Karpas-422 (cell line): ENCODE results near the gene SRGAP1. TPM values are rescaled to one million over a fixed set of nuclear protein-coding genes. Genes with fewer than 3 reads are reported as not detected.

ENCODE experiments used
- DNase-seq: peaks from one replicate; pipeline ENCODE4 v3.0.0-alpha.2; 2015
- H2AFZ ChIP-seq: fragments of 200-600 bp; sonication (generic); 2 replicates; pipeline ENCODE4 v1.6.1; 2014; ENCODE audit warnings: antibody characterized with exemption, low read length, mixed read lengths
- H3K27ac ChIP-seq: fragments of 200-600 bp; sonication (generic); 2 replicates; pipeline ENCODE4 v1.5.1; 2014; ENCODE audit warnings: mild to moderate bottlenecking, low read length, moderate library complexity
- H3K27me3 ChIP-seq: fragments of 200-600 bp; sonication (generic); 2 replicates; pipeline ENCODE4 v1.6.1; 2014; ENCODE audit warnings: low read length, mixed read lengths
- H3K36me3 ChIP-seq: fragments of 200-600 bp; sonication (generic); 2 replicates; pipeline ENCODE4 v1.6.1; 2014; ENCODE audit warnings: low read length, mixed read lengths; ENCODE audit not compliant: insufficient read depth
- H3K4me1 ChIP-seq: fragments of 200-600 bp; sonication (generic); 2 replicates; pipeline ENCODE4 v1.6.1; 2014; ENCODE audit warnings: mild to moderate bottlenecking, low read length, mixed read lengths
- H3K4me2 ChIP-seq: fragments of 200-600 bp; sonication (generic); 2 replicates; pipeline ENCODE4 v1.6.1; 2014; ENCODE audit warnings: low read length, low read depth, mild to moderate bottlenecking; ENCODE audit not compliant: poor library complexity, severe bottlenecking
- H3K4me3 ChIP-seq: fragments of 200-600 bp; sonication (generic); 2 replicates; pipeline ENCODE4 v1.5.1; 2014; ENCODE audit warnings: mild to moderate bottlenecking, antibody characterized with exemption, low read length, mixed read lengths
- H3K79me2 ChIP-seq: fragments of 200-600 bp; sonication (generic); 2 replicates; pipeline ENCODE4 v1.6.1; 2014; ENCODE audit warnings: mild to moderate bottlenecking, low read length, mixed read lengths
- H3K9ac ChIP-seq: fragments of 200-600 bp; sonication (generic); 2 replicates; pipeline ENCODE4 v1.6.0; 2014; ENCODE audit warnings: low read length
- H3K9me2 ChIP-seq: fragments of 200-600 bp; sonication (generic), shearing (Covaris generic); replicated peaks from 2 replicates; pipeline ENCODE4 v1.6.0; 2014; ENCODE audit warnings: mild to moderate bottlenecking, low read length, moderate library complexity; ENCODE audit not compliant: insufficient read depth
- H3K9me3 ChIP-seq: fragments of 300-700, 200-600 bp; sonication (generic); 2 replicates; pipeline ENCODE4 v1.6.1; 2014; ENCODE audit warnings: low read length, mixed read lengths
- H4K20me1 ChIP-seq: fragments of 200-600 bp; sonication (generic); 2 replicates; pipeline ENCODE4 v1.6.1; 2014; ENCODE audit warnings: mild to moderate bottlenecking, antibody characterized with exemption, low read length, low read depth; ENCODE audit not compliant: insufficient read depth
- total RNA-seq: library from RNA; depleted of rRNA; stranded (reverse); fragments of >200 nt; shearing (Covaris generic); gene quantifications from 2 replicates; pipeline ENCODE4 v1.2.3, GENCODE V29; 2014; ENCODE audit warnings: low replicate concordance

The SRGAP1 gene
- total RNA-seq, 1 experiment from 2014 or later, result not detected

DNA sequence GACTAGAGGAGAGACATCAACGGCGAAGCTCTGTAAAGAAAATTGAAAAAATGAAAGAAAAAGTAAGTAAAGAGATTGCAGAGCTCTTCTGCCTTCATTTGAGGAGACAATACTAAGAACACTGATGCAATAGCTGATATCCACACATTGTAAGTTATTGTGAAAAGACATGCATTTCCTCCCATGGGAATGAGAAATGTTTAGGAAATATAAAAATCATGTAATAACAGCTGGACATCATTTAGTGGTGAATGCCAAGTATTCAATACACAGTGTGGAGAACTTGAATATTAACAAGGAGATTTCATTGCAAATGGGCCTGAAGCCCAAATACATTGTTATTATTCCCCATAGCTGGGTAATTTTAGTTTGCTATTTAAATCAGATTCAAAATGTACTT, 198.4 kb downstream of the SRGAP1 start:
- Histone ChIP-seq H3K36me3 (no peaks in the 10 kb centered on the region), H3K79me2 (no peaks in the 10 kb centered on the region), H3K9ac (no peak overlapping the region), H3K4me1 (no peaks in the 10 kb centered on the region), H3K4me2 (no peak overlapping the region), H3K27me3 (no peaks in the 10 kb centered on the region), H3K9me3 (no peaks in the 10 kb centered on the region), H4K20me1 (no peaks in the 10 kb centered on the region), H3K4me3 (no peak overlapping the region), H2AFZ (no peak overlapping the region), H3K27ac (no peak overlapping the region), H3K9me2 (no peaks in the 10 kb centered on the region)
- no peak for DNase-seq

DNA sequence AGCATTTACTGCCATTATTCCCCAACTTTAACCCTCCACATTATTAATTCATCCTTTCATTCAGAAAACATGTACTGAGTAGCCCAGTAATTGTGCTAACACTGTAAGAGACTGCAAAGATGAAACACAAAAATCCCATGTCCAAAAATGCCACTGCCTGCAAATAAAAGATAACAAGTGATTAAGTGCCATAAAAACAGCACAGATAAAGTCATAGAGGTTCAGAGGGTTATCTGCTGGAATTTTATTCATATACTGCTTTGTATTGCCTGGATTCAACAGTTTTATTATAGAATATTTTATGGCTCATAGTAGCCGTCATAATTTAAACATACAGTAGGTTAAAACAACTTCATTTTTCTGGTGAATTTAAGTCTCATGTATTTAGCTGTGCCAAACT, 199.7 kb downstream of the SRGAP1 start:
- H3K9me3 ChIP-seq, result no peaks in the 10 kb centered on the region
- no peaks in the 10 kb centered on the region for H3K27me3 ChIP-seq
- no peaks in the 10 kb centered on the region for H3K9me2 ChIP-seq
- no peak overlapping the region for H3K4me3 ChIP-seq
- H3K27ac ChIP-seq, result no peak overlapping the region
- H3K4me2 ChIP-seq, result no peak overlapping the region
- no peaks in the 10 kb centered on the region for H3K79me2 ChIP-seq
- no peaks in the 10 kb centered on the region for H3K4me1 ChIP-seq
- H2AFZ ChIP-seq, result no peak overlapping the region
- DNase-seq, result no peak
- no peak overlapping the region for H3K9ac ChIP-seq
- no peaks in the 10 kb centered on the region for H3K36me3 ChIP-seq
- H4K20me1 ChIP-seq, result no peaks in the 10 kb centered on the region

DNA sequence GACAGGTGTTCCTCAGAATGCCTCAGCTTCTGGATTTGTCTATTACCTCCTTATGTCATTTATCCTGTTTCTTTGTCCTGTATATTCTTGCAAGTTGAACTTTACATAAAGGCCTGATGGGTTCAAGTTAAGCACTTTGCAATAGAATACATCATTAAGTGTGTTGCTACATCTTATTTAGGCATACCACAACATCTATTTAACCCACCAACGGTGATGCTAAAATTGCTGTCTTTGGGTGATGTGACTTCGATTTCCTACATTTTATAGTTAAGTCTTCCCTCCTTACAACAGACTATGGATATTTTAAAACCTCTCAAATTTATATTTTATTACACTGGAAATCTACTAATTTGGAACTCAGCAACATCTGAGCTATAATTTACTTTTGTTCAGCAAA, 206.6 kb downstream of the SRGAP1 start:
- Histone ChIP-seq H3K79me2 (no peaks in the 10 kb centered on the region), H4K20me1 (no peaks in the 10 kb centered on the region), H3K4me1 (no peaks in the 10 kb centered on the region), H3K27me3 (no peaks in the 10 kb centered on the region), H3K36me3 (no peaks in the 10 kb centered on the region), H3K4me3 (no peak overlapping the region), H3K4me2 (no peak overlapping the region), H3K9me3 (no peaks in the 10 kb centered on the region), H3K27ac (no peak overlapping the region), H3K9me2 (no peaks in the 10 kb centered on the region), H3K9ac (no peak overlapping the region), H2AFZ (no peak overlapping the region)
- DNase-seq, result no peak

DNA sequence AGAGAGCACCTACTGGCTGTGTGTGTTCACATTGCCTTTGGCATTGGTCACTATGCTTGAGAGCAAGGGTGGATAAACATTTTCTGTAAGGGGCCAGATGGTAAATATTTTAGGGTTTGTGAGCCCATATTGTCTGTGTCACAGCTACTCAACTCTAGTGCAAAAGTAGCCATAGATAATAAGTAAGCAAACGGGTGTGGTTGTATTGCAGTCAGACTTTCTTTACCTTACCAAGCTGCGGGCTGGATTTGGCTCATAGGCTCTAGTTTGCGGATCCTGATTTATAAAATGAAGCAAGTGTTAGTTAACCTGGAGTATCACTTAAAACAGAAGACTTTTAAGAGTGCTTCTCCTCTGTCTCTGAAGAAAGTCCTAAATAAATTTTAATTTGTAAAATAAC, 208.6 kb downstream of the SRGAP1 start:
- Histone ChIP-seq H4K20me1 (no peaks in the 10 kb centered on the region), H3K36me3 (no peaks in the 10 kb centered on the region), H3K4me1 (no peaks in the 10 kb centered on the region), H3K9me3 (no peaks in the 10 kb centered on the region), H3K9ac (no peak overlapping the region), H3K79me2 (no peaks in the 10 kb centered on the region), H2AFZ (no peak overlapping the region), H3K4me3 (no peak overlapping the region), H3K27me3 (no peaks in the 10 kb centered on the region), H3K27ac (no peak overlapping the region), H3K9me2 (no peaks in the 10 kb centered on the region), H3K4me2 (no peak overlapping the region)
- no peak for DNase-seq

DNA sequence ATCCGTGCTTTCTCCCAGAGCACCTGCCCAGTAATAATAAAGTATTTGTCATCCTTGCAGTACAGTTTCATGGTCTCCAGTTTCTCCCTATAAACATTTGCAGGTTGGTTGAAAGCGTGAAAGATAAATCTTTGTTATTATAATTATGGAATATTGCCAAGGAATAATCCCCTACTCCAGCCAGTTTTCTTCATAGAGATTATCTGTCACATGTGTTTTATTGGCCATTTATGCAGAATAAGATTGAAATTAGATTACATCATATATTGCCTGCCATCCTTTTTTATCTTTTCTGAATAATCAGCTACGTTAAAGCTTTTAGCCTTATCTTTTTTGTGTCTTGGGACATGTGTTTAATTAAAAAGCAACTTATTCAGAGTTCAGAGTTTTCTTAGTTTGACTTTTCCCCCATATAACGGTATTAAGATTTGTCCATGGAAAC, 209.6 kb downstream of the SRGAP1 start:
- Histone ChIP-seq H4K20me1 (no peaks in the 10 kb centered on the region), H3K9me2 (no peaks in the 10 kb centered on the region), H3K9ac (no peak overlapping the region), H3K27me3 (no peaks in the 10 kb centered on the region), H3K36me3 (no peaks in the 10 kb centered on the region), H3K9me3 (no peaks in the 10 kb centered on the region), H3K79me2 (no peaks in the 10 kb centered on the region), H3K4me1 (no peaks in the 10 kb centered on the region), H3K4me2 (no peak overlapping the region), H2AFZ (no peak overlapping the region), H3K27ac (no peak overlapping the region), H3K4me3 (no peak overlapping the region)
- no peak for DNase-seq

DNA sequence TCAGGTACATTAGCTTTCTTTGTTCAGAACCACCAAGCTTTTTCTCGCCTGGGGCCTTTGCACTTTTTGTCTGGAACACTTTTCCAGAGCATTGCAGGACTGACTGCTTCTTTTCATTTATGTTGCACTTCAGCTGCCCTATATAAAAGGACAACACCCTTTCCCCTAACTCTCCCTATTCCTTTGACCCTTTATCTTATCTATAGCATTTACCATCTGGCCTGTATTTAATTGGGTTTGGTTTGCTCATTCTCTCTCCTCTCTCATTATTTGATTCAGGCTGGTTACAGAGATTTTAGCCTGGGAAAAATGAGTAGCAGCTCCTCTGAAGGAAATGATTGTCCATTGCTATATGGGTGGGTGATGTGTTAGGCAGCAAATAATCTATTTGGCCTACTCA, 212.2 kb downstream of the SRGAP1 start:
- H3K36me3 ChIP-seq, result no peaks in the 10 kb centered on the region
- H3K4me3 ChIP-seq, result no peak overlapping the region
- no peak overlapping the region for H3K9ac ChIP-seq
- no peak overlapping the region for H3K27ac ChIP-seq
- no peaks in the 10 kb centered on the region for H3K27me3 ChIP-seq
- no peaks in the 10 kb centered on the region for H4K20me1 ChIP-seq
- no peak overlapping the region for H3K4me2 ChIP-seq
- no peak overlapping the region for H2AFZ ChIP-seq
- no peaks in the 10 kb centered on the region for H3K79me2 ChIP-seq
- H3K4me1 ChIP-seq, result no peaks in the 10 kb centered on the region
- DNase-seq, result no peak
- H3K9me2 ChIP-seq, result no peaks in the 10 kb centered on the region
- H3K9me3 ChIP-seq, result no peaks in the 10 kb centered on the region

DNA sequence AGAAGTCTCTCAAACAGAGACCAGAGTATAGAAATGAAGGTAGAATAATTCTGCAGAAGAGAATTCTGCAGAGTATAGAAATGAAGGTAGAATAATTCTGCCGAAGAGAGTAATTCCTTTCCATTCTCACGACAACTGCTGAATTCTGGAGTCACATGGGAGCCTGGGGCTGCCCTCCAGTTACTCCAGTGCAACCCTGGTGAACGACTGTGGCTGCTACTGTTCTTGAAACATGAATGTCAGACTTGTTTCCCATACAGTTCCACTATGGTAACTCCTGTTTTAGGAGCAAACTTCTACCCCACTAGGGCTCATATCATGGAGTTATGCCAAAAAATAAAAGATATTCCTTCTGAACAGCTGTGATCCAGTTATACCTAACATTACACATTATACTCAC, 213.2 kb downstream of the SRGAP1 start:
- Histone ChIP-seq H3K9me3 (no peaks in the 10 kb centered on the region), H3K4me2 (no peak overlapping the region), H3K9ac (no peak overlapping the region), H3K79me2 (no peaks in the 10 kb centered on the region), H3K4me1 (no peaks in the 10 kb centered on the region), H4K20me1 (no peaks in the 10 kb centered on the region), H3K27me3 (no peaks in the 10 kb centered on the region), H2AFZ (no peak overlapping the region), H3K36me3 (no peaks in the 10 kb centered on the region), H3K9me2 (no peaks in the 10 kb centered on the region), H3K27ac (no peak overlapping the region), H3K4me3 (no peak overlapping the region)
- no peak for DNase-seq

DNA sequence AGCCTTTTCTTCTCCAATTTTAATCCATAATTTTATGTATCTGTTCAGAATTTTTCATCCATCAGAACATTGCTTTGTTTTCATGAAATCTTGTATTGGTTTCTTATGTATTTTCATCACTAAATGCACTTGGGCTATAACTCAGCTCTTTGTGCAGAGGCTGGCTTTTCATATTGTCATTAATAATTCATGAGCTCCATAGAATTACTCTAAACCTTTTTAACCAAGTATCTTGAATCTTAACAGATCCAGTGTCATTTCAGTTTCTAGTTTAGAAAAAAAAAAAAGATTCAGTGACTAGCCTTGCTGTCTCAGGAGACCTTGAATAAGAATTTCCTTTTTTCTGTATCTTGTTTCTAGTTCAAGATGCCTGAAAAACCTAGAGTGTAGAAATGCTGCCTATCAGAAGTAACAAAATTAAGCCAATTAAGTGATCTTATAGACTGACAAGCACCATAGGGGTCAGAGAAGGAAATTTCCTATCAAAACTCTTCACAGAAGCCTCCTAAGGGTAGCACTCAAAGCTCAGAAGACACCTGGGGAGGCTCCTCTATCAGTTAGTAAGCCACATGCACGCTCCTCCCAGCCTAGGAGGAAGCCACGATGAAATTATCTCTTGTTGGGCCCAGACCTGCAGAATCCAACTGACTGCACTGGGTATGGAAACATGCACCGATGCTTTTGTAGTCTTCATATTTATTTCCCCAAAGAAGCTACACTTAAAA, 214.2 kb downstream of the SRGAP1 start:
- no peak overlapping the region for H3K4me2 ChIP-seq
- no peaks in the 10 kb centered on the region for H3K4me1 ChIP-seq
- no peaks in the 10 kb centered on the region for H3K27me3 ChIP-seq
- no peaks in the 10 kb centered on the region for H3K36me3 ChIP-seq
- H2AFZ ChIP-seq, result no peak overlapping the region
- no peaks in the 10 kb centered on the region for H3K9me3 ChIP-seq
- H3K27ac ChIP-seq, result no peak overlapping the region
- no peaks in the 10 kb centered on the region for H3K9me2 ChIP-seq
- H3K9ac ChIP-seq, result no peak overlapping the region
- H4K20me1 ChIP-seq, result no peaks in the 10 kb centered on the region
- no peak overlapping the region for H3K4me3 ChIP-seq
- no peak for DNase-seq
- no peaks in the 10 kb centered on the region for H3K79me2 ChIP-seq
